Putamen (tissue), 1 donor: Measurements from ENCODE around the gene SLCO3A1.

ENCODE experiments used
- DNase-seq: peaks from one replicate; pipeline ENCODE4 v3.0.0-alpha.2; 2016; ENCODE audit warnings: low spot score

Gene SLCO3A1

GRCh38 chr15:91912336-91912735 is 58.8 kb downstream of the SLCO3A1 start:
- no peak for DNase-seq

DNA sequence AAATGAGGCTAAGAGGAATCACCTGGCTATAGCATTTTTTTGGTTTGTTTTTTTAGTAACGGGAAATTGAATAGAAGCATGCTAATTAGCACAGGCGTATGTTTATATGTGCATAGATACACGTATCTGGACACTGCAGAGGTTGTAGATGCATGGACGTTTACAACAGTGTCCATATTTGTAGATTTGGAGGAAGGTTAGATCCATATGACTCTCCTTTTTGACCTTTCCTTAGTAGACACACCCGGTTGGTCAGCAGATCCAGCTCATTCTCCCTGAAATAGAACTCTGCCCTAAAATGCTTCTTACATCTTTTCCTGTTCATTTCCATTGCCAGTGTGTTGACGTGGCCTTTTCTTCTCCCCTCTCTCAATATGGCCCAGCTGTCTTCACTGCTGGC is 60.1 kb downstream of the SLCO3A1 start:
- DNase-seq, result no peak

GRCh38 chr15:91915576-91915975 is 62.1 kb downstream of the SLCO3A1 start:
- DNase-seq, result no peak

- DNase-seq, result no peak
Measured at GRCh38 chr15:91916051-91916450, 62.5 kb downstream of the SLCO3A1 start.

DNA sequence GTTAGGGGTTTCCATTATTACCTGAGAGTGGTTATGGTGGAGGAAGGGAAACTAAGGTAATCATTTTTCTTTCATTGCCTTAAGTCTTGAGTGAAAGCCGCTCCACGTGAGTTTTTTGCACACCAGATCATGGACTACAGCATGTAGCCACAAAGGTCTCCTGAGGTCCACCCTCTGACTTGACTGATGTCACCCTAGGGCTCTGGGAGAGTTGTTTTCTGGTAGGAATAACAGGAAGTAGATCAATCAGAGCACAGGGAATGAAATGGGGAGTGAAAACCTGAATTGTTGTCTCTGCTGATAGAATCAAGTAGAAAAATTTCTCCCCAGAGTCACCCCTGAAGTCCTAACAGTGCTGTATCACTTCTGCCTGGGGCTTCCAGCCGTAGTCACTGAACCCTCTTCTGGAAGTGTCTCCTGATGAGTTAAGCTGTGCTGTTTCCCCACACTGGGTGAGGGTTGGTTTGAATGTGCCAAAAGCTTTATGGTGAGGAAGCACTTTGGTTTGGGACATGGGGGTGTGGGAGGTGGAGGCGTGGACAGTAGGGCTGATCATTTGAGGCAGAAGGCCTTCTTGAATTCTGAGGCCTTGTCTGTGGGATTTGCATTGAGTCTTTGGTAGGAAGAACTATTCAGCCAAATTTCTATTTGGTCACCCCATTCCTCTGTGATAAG is 64.3 kb downstream of the SLCO3A1 start:
- DNase-seq, result no peak

DNA sequence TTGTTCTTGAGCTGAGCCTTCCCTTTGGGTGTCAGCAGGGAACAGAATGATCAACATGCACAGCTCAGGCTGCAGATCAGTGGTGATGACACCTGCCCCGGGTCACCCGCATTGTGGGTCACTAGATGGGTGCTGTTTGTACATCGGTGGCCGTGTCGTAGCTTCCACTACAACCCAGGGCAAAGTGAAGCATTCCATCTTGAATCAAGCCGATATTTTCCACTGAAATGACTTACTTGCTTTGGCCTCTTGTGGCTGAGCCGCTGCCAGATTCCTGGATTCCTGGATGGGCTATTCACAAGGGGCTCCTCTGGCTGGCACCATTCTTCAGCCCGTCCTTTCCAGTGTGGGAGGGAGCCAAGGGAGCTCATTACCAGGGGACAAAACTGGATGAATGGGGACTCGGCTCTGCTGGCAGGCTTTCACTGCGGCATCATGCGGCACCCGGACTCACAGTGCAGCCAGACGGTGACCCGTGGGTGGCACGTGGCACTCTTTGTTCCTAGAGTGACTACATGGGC is 65.6 kb downstream of the SLCO3A1 start:
- DNase-seq, result peak; percentile 69

GRCh38 chr15:91921188-91921842 is 67.8 kb downstream of the SLCO3A1 start:
- DNase-seq, result no peak

- DNase-seq, result no peak
Measured at GRCh38 chr15:91921843-91922198, 68.3 kb downstream of the SLCO3A1 start.

- DNase-seq, result no peak
Measured at GRCh38 chr15:91922646-91923547, 69.4 kb downstream of the SLCO3A1 start.

DNA sequence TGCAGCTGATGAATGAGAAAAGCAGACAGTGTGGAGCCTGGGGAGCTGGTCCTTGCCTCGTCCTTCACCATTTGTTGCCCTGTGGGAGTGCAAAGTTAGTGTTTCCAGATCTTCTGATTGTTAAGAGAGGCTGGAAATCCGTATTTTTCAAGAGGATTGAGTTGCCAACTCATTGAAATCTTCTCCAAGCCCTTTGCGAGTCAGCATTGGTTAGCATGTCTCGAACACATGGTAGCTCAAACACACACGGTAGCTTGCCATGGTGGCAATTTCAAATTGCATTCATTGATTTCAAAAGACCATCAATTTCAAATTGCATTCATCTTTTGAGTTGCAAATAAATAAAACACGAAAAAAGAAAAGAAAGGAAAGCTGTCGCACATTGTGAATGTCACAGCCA is 70.7 kb downstream of the SLCO3A1 start:
- DNase-seq, result no peak

DNA sequence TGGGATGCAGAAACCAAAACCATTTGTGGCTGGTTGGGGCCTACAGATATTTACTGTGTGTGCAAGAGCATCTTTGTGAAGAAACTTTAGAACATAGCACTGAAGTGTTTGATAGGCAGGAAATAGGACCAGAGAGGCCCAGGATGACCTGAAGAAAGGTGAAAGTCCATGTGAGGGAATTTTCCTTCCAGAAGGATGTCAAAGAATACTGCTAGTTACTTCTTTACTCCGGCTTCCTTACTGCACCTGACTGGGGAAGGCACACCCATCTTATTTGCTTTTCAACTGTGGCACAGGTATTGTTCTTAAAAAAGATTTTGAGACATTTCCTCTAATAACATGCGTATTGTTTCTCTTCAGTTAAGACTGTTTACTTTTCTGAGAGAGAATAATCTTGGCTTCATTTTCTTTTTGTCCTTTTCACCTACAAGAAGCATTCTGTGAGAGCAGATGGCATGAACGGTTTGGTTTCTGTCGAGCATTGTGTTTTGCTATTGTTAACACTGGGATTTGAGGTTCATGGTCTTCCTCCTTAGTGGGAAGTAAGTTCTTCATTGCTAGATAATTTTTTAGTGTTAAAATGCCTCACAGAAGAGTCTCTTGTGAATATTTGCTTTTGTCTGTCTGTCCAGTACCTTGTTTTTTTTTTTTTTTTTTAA is 71.5 kb downstream of the SLCO3A1 start:
- DNase-seq, result no peak

DNA sequence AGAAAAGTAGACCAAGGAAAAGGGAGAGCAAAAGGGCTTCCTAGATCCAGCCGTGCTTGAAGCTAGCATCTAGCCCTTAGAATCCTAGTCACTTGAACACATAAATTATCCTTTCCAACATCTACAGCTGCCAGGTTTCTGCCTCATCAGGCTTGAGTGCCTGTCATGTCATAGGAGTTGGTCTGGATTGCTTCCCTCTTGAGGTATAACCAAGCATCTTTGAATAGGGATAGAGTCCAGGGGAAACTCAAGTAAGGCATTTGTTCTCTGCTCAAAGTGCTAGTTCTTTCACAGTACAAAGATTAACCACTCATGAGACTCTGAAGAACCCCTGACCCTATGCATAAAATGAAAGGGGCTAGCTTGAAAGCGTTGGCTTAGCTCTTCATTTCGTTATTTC is 72.3 kb downstream of the SLCO3A1 start:
- no peak for DNase-seq

DNA sequence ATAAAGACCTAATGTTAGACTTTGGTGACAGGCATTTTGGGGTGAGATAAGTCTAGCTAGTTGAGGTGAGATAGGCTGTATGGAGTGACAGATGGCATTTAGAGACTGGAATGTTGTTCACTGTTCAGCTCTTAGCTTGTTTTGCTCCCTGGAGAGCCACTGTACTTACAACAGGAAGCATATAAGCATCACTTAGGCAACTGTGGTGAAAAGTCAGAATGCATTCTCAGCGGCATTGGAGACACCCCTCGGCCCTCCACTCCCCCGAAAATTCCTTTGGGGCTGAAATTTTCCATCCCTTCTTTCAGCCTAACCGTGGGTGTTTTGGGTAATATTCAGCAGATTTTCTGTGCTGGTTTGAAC is 73.4 kb downstream of the SLCO3A1 start:
- no peak for DNase-seq

DNA sequence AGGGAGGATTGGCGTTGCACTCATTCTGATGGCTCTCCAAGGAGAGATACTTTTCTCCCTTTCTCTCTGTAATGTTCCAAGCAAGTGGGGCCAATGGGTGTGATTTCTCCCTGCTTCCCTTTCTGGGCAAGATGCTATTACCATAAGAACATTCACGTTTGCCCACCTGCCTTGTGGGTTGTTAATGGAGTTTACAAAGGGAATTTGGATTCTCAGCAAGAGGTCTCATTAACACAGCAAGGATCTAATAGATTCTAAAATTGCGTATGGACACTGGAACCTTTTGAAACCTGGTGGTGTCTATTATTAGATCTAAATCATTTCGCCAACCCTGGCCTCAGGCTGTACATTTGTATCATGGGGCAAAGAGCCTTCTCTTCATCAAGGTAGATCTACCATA is 74.1 kb downstream of the SLCO3A1 start:
- no peak for DNase-seq

DNA sequence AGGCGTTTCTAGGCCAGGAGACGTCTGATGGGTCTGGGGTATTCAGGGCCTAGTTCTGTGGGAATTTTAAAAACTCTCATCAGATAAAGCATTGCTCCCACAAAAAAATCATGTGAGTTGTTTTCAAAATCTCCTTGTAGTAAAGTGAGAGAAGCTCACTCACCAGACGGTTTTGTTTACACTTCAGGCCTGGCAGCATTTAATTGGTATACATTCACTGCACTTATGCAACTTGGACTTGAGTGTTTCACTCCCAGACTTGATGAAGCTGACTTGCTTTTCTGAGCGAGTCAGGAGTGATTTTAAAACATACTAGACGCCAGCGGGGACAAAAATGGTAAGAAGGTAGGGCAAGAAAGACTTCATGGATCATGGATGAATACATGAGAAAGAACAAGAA is 75.2 kb downstream of the SLCO3A1 start:
- DNase-seq, result no peak

DNA sequence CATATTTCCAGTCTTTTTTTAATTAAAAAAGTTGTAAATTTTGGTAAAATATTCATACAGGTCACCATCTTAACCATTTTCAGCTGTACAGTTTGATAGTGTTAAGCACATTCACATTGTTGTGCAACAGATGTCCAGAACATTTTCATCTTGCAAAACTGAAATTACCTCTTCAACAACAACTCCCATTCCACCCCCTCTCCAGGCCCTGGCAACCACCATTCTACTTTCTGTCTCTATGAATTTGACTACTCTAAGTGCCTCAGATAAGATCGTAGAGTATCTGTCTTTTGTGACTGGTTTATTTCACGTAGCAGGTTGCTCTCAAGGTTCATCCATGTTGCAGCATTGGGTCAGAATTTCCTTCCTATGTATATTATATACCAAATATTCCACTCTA is 76.0 kb downstream of the SLCO3A1 start:
- no peak for DNase-seq

GRCh38 chr15:91930092-91930491 is 76.6 kb downstream of the SLCO3A1 start:
- no peak for DNase-seq

GRCh38 chr15:91936182-91936775 is 82.8 kb downstream of the SLCO3A1 start:
- DNase-seq, result no peak

DNA sequence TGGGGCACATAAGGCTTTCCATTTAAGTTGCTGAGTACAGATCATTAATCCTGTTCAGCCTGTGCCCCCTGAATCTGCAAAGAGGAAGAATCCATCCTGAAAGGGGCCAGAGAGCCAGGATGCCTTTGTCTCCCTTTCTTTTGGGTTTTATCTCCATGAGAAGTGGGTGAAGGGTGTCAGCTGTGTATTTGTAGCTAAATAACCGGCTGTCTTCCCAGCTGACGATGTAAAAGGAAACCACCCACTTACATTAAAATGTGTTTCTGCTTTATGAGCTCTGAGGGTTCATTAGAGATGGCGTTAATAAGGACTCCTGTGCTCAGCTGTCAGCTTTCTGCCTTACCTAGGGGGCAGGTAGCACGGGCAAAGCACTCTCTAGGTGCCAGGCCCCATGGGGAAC is 83.4 kb downstream of the SLCO3A1 start:
- DNase-seq, result no peak

- DNase-seq, result no peak
Measured at GRCh38 chr15:91938136-91938535, 84.6 kb downstream of the SLCO3A1 start.

- no peak for DNase-seq
Measured at GRCh38 chr15:91939403-91939831, 85.9 kb downstream of the SLCO3A1 start.
